ENCODE data around the gene ATP13A3. TPM values are rescaled to one million over a fixed set of nuclear protein-coding genes. Genes with fewer than 3 reads are reported as not detected.

Gene ATP13A3
- total RNA-seq, 1 donor from 2014 or later = 60.2 TPM

- Mint-ChIP-seq H3K4me1 (peaks cover 6% of the 10 kb centered on the region), H3K36me3 (no peaks in the 10 kb centered on the region), H3K27ac (no peak overlapping the region), H3K27me3 (ENCODE audit: low read depth) (peaks cover 17% of the 10 kb centered on the region), H3K4me3 (no peak overlapping the region), H3K9me3 (no peaks in the 10 kb centered on the region)
- no peak for DNase-seq (ENCODE audit: low spot score in 2 of 2, unreplicated experiment in 2 of 2)
- no peak for TF ChIP-seq CTCF (IDR thresholded peaks at IDR 0.05; ENCODE audit: unreplicated experiment)
These were observed 106.5 kb downstream of the ATP13A3 start for GRCh38 chr3:194380326-194380725.

- peaks cover 21% of the 10 kb centered on the region for H3K27me3 Mint-ChIP-seq (ENCODE audit: low read depth)
- H3K4me3 Mint-ChIP-seq = no peak overlapping the region
- TF ChIP-seq CTCF (IDR thresholded peaks at IDR 0.05; ENCODE audit: unreplicated experiment) = no peak
- peaks cover 8% of the 10 kb centered on the region for H3K4me1 Mint-ChIP-seq
- no peaks in the 10 kb centered on the region for H3K36me3 Mint-ChIP-seq
- DNase-seq (ENCODE audit: low spot score in 2 of 2, unreplicated experiment in 2 of 2) = no peak
- no peak overlapping the region for H3K27ac Mint-ChIP-seq
- no peaks in the 10 kb centered on the region for H3K9me3 Mint-ChIP-seq
These were observed 107.2 kb downstream of the ATP13A3 start for GRCh38 chr3:194379651-194380050.

GRCh38 chr3:194379231-194379630 lies 107.6 kb downstream of the ATP13A3 start:
- no peak overlapping the region for H3K27ac Mint-ChIP-seq
- H3K4me1 Mint-ChIP-seq = peaks cover 8% of the 10 kb centered on the region
- no peak for DNase-seq (ENCODE audit: low spot score in 2 of 2, unreplicated experiment in 2 of 2)
- no peak for TF ChIP-seq CTCF (IDR thresholded peaks at IDR 0.05; ENCODE audit: unreplicated experiment)
- H3K36me3 Mint-ChIP-seq = no peaks in the 10 kb centered on the region
- no peak overlapping the region for H3K4me3 Mint-ChIP-seq
- peaks cover 21% of the 10 kb centered on the region for H3K27me3 Mint-ChIP-seq (ENCODE audit: low read depth)
- H3K9me3 Mint-ChIP-seq = no peaks in the 10 kb centered on the region

GRCh38 chr3:194377708-194378107 lies 109.1 kb downstream of the ATP13A3 start:
- H3K27ac Mint-ChIP-seq = no peak overlapping the region
- no peak overlapping the region for H3K4me3 Mint-ChIP-seq
- no peak for DNase-seq (ENCODE audit: low spot score in 2 of 2, unreplicated experiment in 2 of 2)
- no peak for TF ChIP-seq CTCF (IDR thresholded peaks at IDR 0.05; ENCODE audit: unreplicated experiment)
- H3K9me3 Mint-ChIP-seq = no peaks in the 10 kb centered on the region
- H3K27me3 Mint-ChIP-seq (ENCODE audit: low read depth) = peaks cover 21% of the 10 kb centered on the region
- H3K36me3 Mint-ChIP-seq = no peaks in the 10 kb centered on the region
- H3K4me1 Mint-ChIP-seq = peaks cover 8% of the 10 kb centered on the region

GRCh38 chr3:194376241-194376560 lies 110.6 kb downstream of the ATP13A3 start:
- no peak for TF ChIP-seq CTCF (IDR thresholded peaks at IDR 0.05; ENCODE audit: unreplicated experiment)
- Mint-ChIP-seq H3K4me1 (peaks cover 8% of the 10 kb centered on the region), H3K36me3 (no peaks in the 10 kb centered on the region), H3K27me3 (ENCODE audit: low read depth) (peaks cover 29% of the 10 kb centered on the region), H3K27ac (no peak overlapping the region), H3K9me3 (no peaks in the 10 kb centered on the region), H3K4me3 (no peak overlapping the region)
- DNase-seq (ENCODE audit: low spot score in 2 of 2, unreplicated experiment in 2 of 2) = no peak
